Measurements from ENCODE around the gene RHOC. TPM values are rescaled to one million over a fixed set of nuclear protein-coding genes. Genes with fewer than 3 reads are reported as not detected.

The RHOC gene
- total and polyA plus RNA-seq, 2 donors (not counting 1 experiment from before 2014, with no cell fraction given), result 21.0 to 28.3 TPM

DNA sequence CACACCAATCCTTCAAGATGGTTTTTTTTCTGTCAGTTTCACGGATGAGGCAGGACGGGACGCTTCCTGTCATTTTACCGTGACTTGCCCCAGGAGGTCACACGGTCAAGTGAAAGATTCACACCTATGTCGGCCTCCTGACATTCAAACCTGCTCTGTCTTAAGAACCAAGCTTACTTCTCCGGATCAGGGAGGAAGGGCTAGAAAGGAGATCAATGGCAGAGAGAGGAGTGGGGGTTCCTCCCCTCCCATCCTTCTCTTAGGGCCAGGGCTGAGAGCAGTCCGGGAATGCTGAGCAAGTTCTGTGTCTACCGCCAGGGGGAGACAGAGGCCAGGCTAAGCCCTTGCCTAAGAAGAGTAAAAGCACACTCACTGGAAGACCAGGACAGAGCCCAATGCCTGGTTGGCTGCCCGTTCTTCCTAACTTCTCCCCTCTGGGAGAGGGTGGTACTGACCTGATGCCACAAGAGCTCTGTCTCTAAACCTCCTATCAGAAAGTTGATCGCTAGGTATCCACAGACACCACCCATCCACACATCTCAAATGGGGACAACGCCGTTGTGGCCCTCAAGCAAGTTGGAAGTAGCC is 9.3 kb upstream of the RHOC start:
- Mint-ChIP-seq H3K27me3 (peaks cover 15% of the 10 kb centered on the region), H3K27ac (peak overlapping the region; percentile 50), H3K9me3 (ENCODE audit: insufficient read depth) (no peaks in the 10 kb centered on the region), H3K4me3 (peak overlapping the region; percentile 93), H3K4me1 (peaks cover 25% of the 10 kb centered on the region)
- intact Hi-C loops (cut with micrococcal nuclease), result loop anchor here (1.0 to 10.0 kb wide), 8 partner anchors 166 to 1999 kb away; partner anchors contain the start of genes AP4B1, DCLRE1B, MAGI3 and NRAS
- peak overlapping the region; percentile 62 to 82 (median 72) for H3K4me3 ChIP-seq (ENCODE audit: control extremely low read depth in 1 of 5, extremely low read depth in 1 of 5, insufficient read depth in 1 of 5, low read depth in 2 of 5, low read length in 4 of 5)
- ATAC-seq (ENCODE audit: low read depth) (peak; percentile 16), DNase-seq (peak; percentile 87)
- no peaks in the 10 kb centered on the region for H3K9me3 ChIP-seq (ENCODE audit: control extremely low read depth in 1 of 3, control insufficient read depth in 2 of 3, insufficient read depth in 1 of 3, low read length in 2 of 3)
- 20% methylated on average over 11 of the region's 13 CpGs for whole genome bisulfite sequencing (ENCODE audit: insufficient coverage)
- peak overlapping the region; percentile 74 for H2AFZ ChIP-seq (ENCODE audit: insufficient read depth, low read depth, low read length, poor library complexity, severe bottlenecking)
- POLR2A ChIA-PET, result interaction anchor here (0.6 to 1.8 kb wide), 4 partner anchors 16 to 357 kb away, joined by 3 to 4 read pairs (median 4); partner anchors contain the start of gene LRIG2
- peak overlapping the region; percentile 74 for H3K9ac ChIP-seq (ENCODE audit: low read length)
- TF ChIP-seq, protein P1, sequence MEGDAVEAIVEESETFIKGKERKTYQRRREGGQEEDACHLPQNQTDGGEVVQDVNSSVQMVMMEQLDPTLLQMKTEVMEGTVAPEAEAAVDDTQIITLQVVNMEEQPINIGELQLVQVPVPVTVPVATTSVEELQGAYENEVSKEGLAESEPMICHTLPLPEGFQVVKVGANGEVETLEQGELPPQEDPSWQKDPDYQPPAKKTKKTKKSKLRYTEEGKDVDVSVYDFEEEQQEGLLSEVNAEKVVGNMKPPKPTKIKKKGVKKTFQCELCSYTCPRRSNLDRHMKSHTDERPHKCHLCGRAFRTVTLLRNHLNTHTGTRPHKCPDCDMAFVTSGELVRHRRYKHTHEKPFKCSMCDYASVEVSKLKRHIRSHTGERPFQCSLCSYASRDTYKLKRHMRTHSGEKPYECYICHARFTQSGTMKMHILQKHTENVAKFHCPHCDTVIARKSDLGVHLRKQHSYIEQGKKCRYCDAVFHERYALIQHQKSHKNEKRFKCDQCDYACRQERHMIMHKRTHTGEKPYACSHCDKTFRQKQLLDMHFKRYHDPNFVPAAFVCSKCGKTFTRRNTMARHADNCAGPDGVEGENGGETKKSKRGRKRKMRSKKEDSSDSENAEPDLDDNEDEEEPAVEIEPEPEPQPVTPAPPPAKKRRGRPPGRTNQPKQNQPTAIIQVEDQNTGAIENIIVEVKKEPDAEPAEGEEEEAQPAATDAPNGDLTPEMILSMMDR (IDR thresholded peaks at IDR 0.05), result peak; percentile 99
- no peak for TF ChIP-seq EZH2 (IDR thresholded peaks at IDR 0.05; ENCODE audit: borderline replicate concordance, insufficient read depth, low read depth, low read length, poor library complexity, severe bottlenecking)
- H3K79me2 ChIP-seq (ENCODE audit: control insufficient read depth, insufficient read depth, low read length), result no peaks in the 10 kb centered on the region
- H3K36me3 ChIP-seq (replicated peaks in 1 of 2; ENCODE audit: control extremely low read depth in 1 of 2, control insufficient read depth in 1 of 2, extremely low read depth in 1 of 2, insufficient read depth in 2 of 2, low read length in 1 of 2), result no peaks in the 10 kb centered on the region
- H3K27me3 ChIP-seq (replicated peaks in 1 of 4; ENCODE audit: control extremely low read depth in 1 of 4, control insufficient read depth in 3 of 4, insufficient read depth in 4 of 4, low read length in 3 of 4), result peaks cover 0 to 16% (median 7%) of the 10 kb centered on the region in 4 experiments
- H3K4me1 ChIP-seq (ENCODE audit: control insufficient read depth in 2 of 2, insufficient read depth in 2 of 2, low read length in 2 of 2), result peaks cover 26 to 47% of the 10 kb centered on the region in 2 donors
- no peak overlapping the region for H3K27ac ChIP-seq (ENCODE audit: low read length in 2 of 2)
- H3K4me2 ChIP-seq (replicated peaks; ENCODE audit: low read depth, low read length, poor library complexity, severe bottlenecking), result peak overlapping the region; percentile 100
- no peaks in the 10 kb centered on the region for H4K20me1 ChIP-seq (ENCODE audit: control insufficient read depth, insufficient read depth, low read length, poor library complexity, severe bottlenecking)
- CTCF ChIA-PET, result interaction anchor here (0.7 to 9.7 kb wide), 36 partner anchors 9 to 1567 kb away, joined by 3 to 109 read pairs (median 5); partner anchors contain the start of genes LRIG2, MOV10, RHOC and SLC16A1

All from B cell (primary cell).